H9 (cell line): ENCODE measurements around the gene FHIT. TPM values are rescaled to one million over a fixed set of nuclear protein-coding genes. Genes with fewer than 3 reads are reported as not detected.

Source experiments
- DNase-seq: peaks from one replicate; pipeline ENCODE4 v3.0.0-alpha.2; 2017
- H2AFZ ChIP-seq: one replicate; pipeline ENCODE4 v1.6.1; 2013; ENCODE audit warnings: mild to moderate bottlenecking, low read length, control low read depth, moderate library complexity
- H2AK5ac ChIP-seq: 2 replicates; pipeline ENCODE4 v1.6.1; 2013; ENCODE audit warnings: low read length, control low read depth, mixed read lengths; ENCODE audit not compliant: insufficient read length
- H2BK120ac ChIP-seq: one replicate; pipeline ENCODE4 v1.6.1; 2013; ENCODE audit warnings: low read depth, mild to moderate bottlenecking, low read length, control low read depth, inconsistent platforms; ENCODE audit not compliant: poor library complexity, severe bottlenecking
- H2BK12ac ChIP-seq: 2 replicates; pipeline ENCODE4 v1.6.1; 2013; ENCODE audit warnings: low read length, control low read depth, mixed read lengths, low read depth; ENCODE audit not compliant: insufficient read length
- H2BK15ac ChIP-seq: 2 replicates; pipeline ENCODE4 v1.6.1; 2013; ENCODE audit warnings: low read depth, low read length, control low read depth
- H2BK20ac ChIP-seq: one replicate; pipeline ENCODE4 v1.6.1; 2013; ENCODE audit warnings: low read depth, mild to moderate bottlenecking, low read length, control low read depth, inconsistent platforms; ENCODE audit not compliant: poor library complexity, severe bottlenecking
- H2BK5ac ChIP-seq: 2 replicates; pipeline ENCODE4 v1.6.1; 2013; ENCODE audit warnings: low read length, control low read depth, mixed read lengths; ENCODE audit not compliant: insufficient read length
- H3K14ac ChIP-seq: 2 replicates; pipeline ENCODE4 v1.6.1; 2013; ENCODE audit warnings: low read length, control low read depth; ENCODE audit not compliant: insufficient read depth
- H3K18ac ChIP-seq: 2 replicates; pipeline ENCODE4 v1.6.1; 2013; ENCODE audit warnings: low read depth, mild to moderate bottlenecking, mixed read lengths, low read length, control low read depth; ENCODE audit not compliant: insufficient read length
- H3K23ac ChIP-seq: 2 replicates; pipeline ENCODE4 v1.6.1; 2013; ENCODE audit warnings: low read length, control low read depth, mixed read lengths, low read depth; ENCODE audit not compliant: insufficient read length
- H3K23me2 ChIP-seq: 2 replicates; pipeline ENCODE4 v1.6.1; 2013; ENCODE audit warnings: low read depth, mild to moderate bottlenecking, mixed read lengths, low read length, control low read depth; ENCODE audit not compliant: insufficient read length, poor library complexity, severe bottlenecking
- H3K27ac ChIP-seq: 2 replicates; pipeline ENCODE4 v1.5.1; 2013; ENCODE audit warnings: low read length, control low read depth, mixed read lengths, low read depth; ENCODE audit not compliant: insufficient read length
- H3K27me3 ChIP-seq: 2 replicates; pipeline ENCODE4 v1.6.1; 2013; ENCODE audit warnings: low read length, control low read depth, inconsistent platforms; ENCODE audit not compliant: insufficient read depth
- H3K4ac ChIP-seq: 2 replicates; pipeline ENCODE4 v1.6.1; 2013; ENCODE audit warnings: low read depth, mild to moderate bottlenecking, control low read depth, inconsistent platforms, low read length, moderate library complexity
- H3K4me1 ChIP-seq: 2 replicates; pipeline ENCODE4 v1.6.1; 2013; ENCODE audit warnings: low read length, control low read depth, inconsistent platforms; ENCODE audit not compliant: insufficient read depth
- H3K4me2 ChIP-seq: 2 replicates; pipeline ENCODE4 v1.6.1; 2013; ENCODE audit warnings: low read length, control low read depth, mixed read lengths; ENCODE audit not compliant: insufficient read length, insufficient read depth
- H3K56ac ChIP-seq: 2 replicates; pipeline ENCODE4 v1.6.1; 2013; ENCODE audit warnings: low read depth, mild to moderate bottlenecking, mixed read lengths, low read length, control low read depth; ENCODE audit not compliant: insufficient read length
- H3K79me1 ChIP-seq: 2 replicates; pipeline ENCODE4 v1.6.1; 2013; ENCODE audit warnings: low read depth, mild to moderate bottlenecking, moderate library complexity, low read length, control low read depth, inconsistent platforms; ENCODE audit not compliant: insufficient read depth, poor library complexity, severe bottlenecking
- H3K79me2 ChIP-seq: 2 replicates; pipeline ENCODE4 v1.6.1; 2013; ENCODE audit warnings: low read length, control low read depth, inconsistent platforms; ENCODE audit not compliant: insufficient read depth
- H3K9ac ChIP-seq: 2 replicates; pipeline ENCODE4 v1.6.1; 2013; ENCODE audit warnings: low read length, control low read depth, mixed read lengths; ENCODE audit not compliant: insufficient read length; ENCODE audit errors: extremely low read depth
- H3K9me3 ChIP-seq: one replicate; pipeline ENCODE4 v1.6.1; 2013; ENCODE audit warnings: low read depth, low read length, inconsistent platforms; ENCODE audit not compliant: control insufficient read depth
- H3T11ph ChIP-seq: one replicate; pipeline ENCODE4 v1.6.1; 2013; ENCODE audit warnings: mild to moderate bottlenecking, low read length, control low read depth, inconsistent platforms
- H4K20me1 ChIP-seq: one replicate; pipeline ENCODE4 v1.6.1; 2013; ENCODE audit not compliant: control insufficient read depth, insufficient read length, insufficient read depth
- H4K5ac ChIP-seq: 2 replicates; pipeline ENCODE4 v1.6.1; 2013; ENCODE audit warnings: low read depth, mild to moderate bottlenecking, mixed read lengths, low read length, control low read depth; ENCODE audit not compliant: insufficient read length
- H4K8ac ChIP-seq: replicated peaks from 2 replicates; pipeline ENCODE4 v1.6.1; 2013; ENCODE audit warnings: low read length, control low read depth, mixed read lengths, low read depth; ENCODE audit not compliant: insufficient read length
- H4K91ac ChIP-seq: 2 replicates; pipeline ENCODE4 v1.6.1; 2013; ENCODE audit warnings: low read depth, mild to moderate bottlenecking, moderate library complexity, mixed read lengths, low read length, control low read depth; ENCODE audit not compliant: insufficient read length
- H3K27ac Mint-ChIP-seq, 3 experiments: 2 replicates in 2 of 3; 3 replicates in 1 of 3; pipeline ENCODE4 v1.8.0; 2020 to 2021; ENCODE audit warnings: mixed read lengths in 3 of 3, mild to moderate bottlenecking in 1 of 3, moderate library complexity in 1 of 3
- H3K27me3 Mint-ChIP-seq: 2 replicates; pipeline ENCODE4 v1.8.0; 2021; ENCODE audit warnings: low read depth, mild to moderate bottlenecking, moderate library complexity, mixed read lengths
- H3K36me3 Mint-ChIP-seq, 3 experiments: 2 replicates in 2 of 3; 3 replicates in 1 of 3; pipeline ENCODE4 v1.8.0; 2020 to 2021; ENCODE audit warnings: low read depth in 3 of 3, mixed read lengths in 3 of 3; ENCODE audit not compliant: insufficient read depth in 1 of 3
- H3K4me1 Mint-ChIP-seq, 2 experiments: 2 replicates each; pipeline ENCODE4 v1.8.0; 2020; ENCODE audit warnings: mixed read lengths in 2 of 2
- H3K4me3 Mint-ChIP-seq, 2 experiments: 2 replicates in 1 of 2; 3 replicates in 1 of 2; pipeline ENCODE4 v1.8.0; 2020 to 2021; ENCODE audit warnings: mild to moderate bottlenecking in 2 of 2, mixed read lengths in 2 of 2, moderate library complexity in 1 of 2
- H3K9me3 Mint-ChIP-seq, 2 experiments: 2 replicates in 1 of 2; 3 replicates in 1 of 2; pipeline ENCODE4 v1.8.0; 2020; ENCODE audit warnings: mild to moderate bottlenecking in 2 of 2, mixed read lengths in 2 of 2, moderate library complexity in 1 of 2
- CTCF ChIP-seq: fragments of 200-600 bp; sonication (generic); conservative IDR thresholded peaks from 3 replicates; pipeline ENCODE4 v1.8.0; 2021; ENCODE audit warnings: antibody characterized with exemption, mild to moderate bottlenecking
- WGBS: extraction: QIAGEN DNeasy Blood & Tissue Kit; methylation state at CpG from one replicate; pipeline ENCODE4 v1.1.7; 2013; ENCODE audit warnings: missing lambda C conversion rate, low lambda C conversion rate, mixed read lengths; ENCODE audit not compliant: insufficient read length; ENCODE audit errors: extremely low coverage; 5-methylcytosine and 5-hydroxymethylcytosine counted together
- total RNA-seq: library from RNA; stranded (reverse); gene quantifications from 2 replicates; pipeline ENCODE4 v1.2.1, GENCODE V29; 2021

Gene FHIT
- total RNA-seq, 1 experiment from 2014 or later, result 3.0 TPM

GRCh38 chr3:60582288-60582687 is 669.0 kb downstream of the FHIT start:
- Histone ChIP-seq H4K91ac (no peak overlapping the region), H3K23ac (no peak overlapping the region), H3T11ph (no peak overlapping the region), H4K8ac (no peak overlapping the region), H3K27me3 (no peaks in the 10 kb centered on the region), H2BK5ac (no peak overlapping the region), H2AK5ac (no peak overlapping the region), H4K20me1 (no peaks in the 10 kb centered on the region), H2AFZ (no peak overlapping the region), H3K18ac (no peak overlapping the region), H3K4me2 (no peak overlapping the region), H3K23me2 (no peaks in the 10 kb centered on the region), H2BK15ac (no peak overlapping the region), H3K56ac (no peak overlapping the region), H2BK12ac (no peak overlapping the region), H3K79me1 (no peaks in the 10 kb centered on the region), H3K14ac (no peak overlapping the region), H3K4ac (no peak overlapping the region), H3K9me3 (no peaks in the 10 kb centered on the region), H3K27ac (no peak overlapping the region), H3K79me2 (no peaks in the 10 kb centered on the region), H2BK20ac (no peak overlapping the region), H2BK120ac (no peak overlapping the region), H3K4me1 (peaks cover 7% of the 10 kb centered on the region; the same call in 1 of the 2 replicates), H3K9ac (no peak overlapping the region), H4K5ac (no peak overlapping the region)
- peaks cover 0 to 10% (median 0%) of the 10 kb centered on the region in 3 experiments; a peak in 2 of 7 replicates for H3K36me3 Mint-ChIP-seq
- H3K9me3 Mint-ChIP-seq, result 0 out of 5 replicates have a peak, but pooled peaks cover 0 to 4% of the 10 kb centered on the region in 2 experiments
- no peak overlapping the region for H3K27ac Mint-ChIP-seq
- DNase-seq, result no peak
- no peak overlapping the region for H3K4me3 Mint-ChIP-seq
- H3K4me1 Mint-ChIP-seq, result peaks cover 20 to 28% of the 10 kb centered on the region in 2 experiments
- no CpG with 5 or more reads among the region's 3 CpGs for WGBS
- H3K27me3 Mint-ChIP-seq, result no peaks in the 10 kb centered on the region
- TF ChIP-seq CTCF, result peak; percentile 60; the same call in 2 of the 3 replicates
